ENCODE results near the gene CTNNBIP1. TPM values are rescaled to one million over a fixed set of nuclear protein-coding genes. Genes with fewer than 3 reads are reported as not detected.

CTNNBIP1 gene
- total RNA-seq, 4 donors from 2014 or later, result 13.3 to 42.6 (median 15.7) TPM

- DNase-seq (ENCODE audit: low spot score), result no peak
- no peak for TF ChIP-seq CTCF (IDR thresholded peaks at IDR 0.05)
- ATAC-seq (ENCODE audit: low FRiP score), result no peak
These were observed 84.0 kb downstream of the CTNNBIP1 start for GRCh38 chr1:9826087-9826486.

GRCh38 chr1:9825093-9826074 lies 84.7 kb downstream of the CTNNBIP1 start:
- ATAC-seq (ENCODE audit: low FRiP score) (peak; percentile 79), DNase-seq (ENCODE audit: low spot score) (peak; percentile 44)
- no peak for TF ChIP-seq CTCF (IDR thresholded peaks at IDR 0.05)

- no peak for ATAC-seq (ENCODE audit: low FRiP score)
- no peak for DNase-seq (ENCODE audit: low spot score)
- no peak for TF ChIP-seq CTCF (IDR thresholded peaks at IDR 0.05)
These were observed 85.4 kb downstream of the CTNNBIP1 start for GRCh38 chr1:9824702-9825089.

GRCh38 chr1:9823943-9824701 lies 85.9 kb downstream of the CTNNBIP1 start, which contains the start of gene CLSTN1:
Gene CLSTN1 (minus strand): TSS chr1:9823965. CDS start chr1:9823733, 232 bp downstream.
- ATAC-seq (ENCODE audit: low FRiP score) (peak; percentile 76), DNase-seq (ENCODE audit: low spot score) (no peak)

GRCh38 chr1:9823693-9823942 lies 86.5 kb downstream of the CTNNBIP1 start:
- no peak for DNase-seq (ENCODE audit: low spot score)
- no peak for TF ChIP-seq CTCF (IDR thresholded peaks at IDR 0.05)
- peak; percentile 9 for ATAC-seq (ENCODE audit: low FRiP score)

More at GRCh38 chr1:9823943-9824701, 85.9 kb downstream of the CTNNBIP1 start, which contains the start of gene CLSTN1:
- no peak for TF ChIP-seq CTCF (IDR thresholded peaks at IDR 0.05)

DNA sequence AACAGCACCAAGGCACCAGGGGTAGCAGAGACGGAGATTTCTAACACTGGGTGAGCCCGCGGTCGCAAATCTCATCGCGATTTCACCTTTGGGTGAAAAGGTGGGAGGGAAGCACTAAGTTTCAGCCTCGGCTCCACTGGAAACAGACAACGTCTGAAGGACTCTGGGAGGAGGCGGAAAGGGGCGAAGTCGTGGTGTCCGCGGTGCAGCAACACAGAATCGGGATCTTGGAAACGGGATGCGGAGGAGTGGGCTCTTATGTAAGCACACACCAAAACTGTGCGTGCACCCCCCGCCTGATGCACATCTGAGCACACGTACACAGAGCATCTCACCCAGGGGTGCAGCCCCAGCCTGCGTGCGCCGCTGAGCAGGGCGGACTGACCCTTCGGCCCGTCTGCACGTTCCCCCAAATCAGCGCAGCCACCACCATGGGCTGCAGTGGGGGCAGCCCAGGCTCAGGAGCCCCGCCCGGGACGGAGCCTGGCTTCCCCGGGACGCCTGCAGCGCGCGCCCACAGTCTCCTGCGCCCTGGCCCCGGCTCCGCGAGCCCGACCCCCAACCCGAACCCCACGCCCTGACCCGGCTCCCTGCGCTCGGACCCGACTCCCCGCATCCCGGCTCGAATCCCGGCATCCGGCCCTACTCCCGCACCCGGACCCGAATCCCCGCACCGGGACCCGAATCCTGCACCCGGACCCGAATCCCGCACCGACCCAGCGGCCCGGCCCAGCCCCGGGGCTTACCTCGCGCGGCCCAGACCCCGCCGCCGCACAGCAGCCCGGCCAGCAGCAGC lies 87.0 kb downstream of the CTNNBIP1 start:
- ATAC-seq (ENCODE audit: low FRiP score) (peak; percentile 20), DNase-seq (ENCODE audit: low spot score) (no peak)
- no peak for TF ChIP-seq CTCF (IDR thresholded peaks at IDR 0.05)

All from omental fat pad (tissue), 4 donors.